ENCODE results near the gene ACAA1. TPM values are rescaled to one million over a fixed set of nuclear protein-coding genes. Genes with fewer than 3 reads are reported as not detected.

Gene ACAA1
- total RNA-seq, 2 donors from 2014 or later: 29.8 to 41.9 TPM

DNA sequence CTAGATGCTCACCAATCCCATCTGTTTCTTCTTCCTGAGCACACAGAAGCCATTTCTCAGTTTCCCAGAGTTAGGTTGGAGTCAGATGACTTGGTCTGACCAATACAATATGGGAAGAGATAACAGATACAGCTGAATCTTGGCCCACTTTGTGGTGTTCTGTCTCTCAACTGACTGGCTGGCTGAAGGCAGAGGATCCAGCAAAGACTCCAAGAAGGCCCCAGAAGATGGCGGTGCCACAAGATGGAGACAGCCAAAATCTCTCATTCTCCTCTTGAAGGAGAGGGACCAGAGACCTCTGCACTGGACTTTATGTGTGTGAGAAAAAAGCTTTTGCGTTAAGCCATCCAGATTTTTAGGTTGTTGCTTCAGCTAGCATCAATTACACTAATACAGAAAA, 20.2 kb upstream of the ACAA1 start:
- intact Hi-C loops (cut with DNase I): no loop called here
- DNase-seq (ENCODE audit: low spot score): no peak

DNA sequence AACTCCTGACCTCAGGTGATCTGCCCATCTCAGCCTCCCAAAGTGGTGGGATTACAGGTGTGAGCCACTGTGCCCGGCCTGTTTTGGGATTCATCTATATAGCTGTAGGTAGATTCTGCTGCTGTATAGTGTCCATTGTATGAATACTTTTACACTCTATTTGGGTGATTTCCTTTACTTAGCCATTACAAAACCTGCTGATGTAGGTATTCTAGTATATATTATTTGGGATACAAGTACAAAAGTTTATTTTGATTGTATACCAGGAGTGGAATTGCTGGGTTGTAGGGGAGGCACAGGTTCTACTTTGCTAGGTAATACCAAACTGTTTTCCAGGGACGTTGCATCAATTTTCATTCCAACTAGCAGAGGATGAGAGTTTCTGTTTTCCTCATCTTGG, 18.9 kb upstream of the ACAA1 start:
- intact Hi-C loops (cut with DNase I): no loop called here
- DNase-seq (ENCODE audit: low spot score): no peak

DNA sequence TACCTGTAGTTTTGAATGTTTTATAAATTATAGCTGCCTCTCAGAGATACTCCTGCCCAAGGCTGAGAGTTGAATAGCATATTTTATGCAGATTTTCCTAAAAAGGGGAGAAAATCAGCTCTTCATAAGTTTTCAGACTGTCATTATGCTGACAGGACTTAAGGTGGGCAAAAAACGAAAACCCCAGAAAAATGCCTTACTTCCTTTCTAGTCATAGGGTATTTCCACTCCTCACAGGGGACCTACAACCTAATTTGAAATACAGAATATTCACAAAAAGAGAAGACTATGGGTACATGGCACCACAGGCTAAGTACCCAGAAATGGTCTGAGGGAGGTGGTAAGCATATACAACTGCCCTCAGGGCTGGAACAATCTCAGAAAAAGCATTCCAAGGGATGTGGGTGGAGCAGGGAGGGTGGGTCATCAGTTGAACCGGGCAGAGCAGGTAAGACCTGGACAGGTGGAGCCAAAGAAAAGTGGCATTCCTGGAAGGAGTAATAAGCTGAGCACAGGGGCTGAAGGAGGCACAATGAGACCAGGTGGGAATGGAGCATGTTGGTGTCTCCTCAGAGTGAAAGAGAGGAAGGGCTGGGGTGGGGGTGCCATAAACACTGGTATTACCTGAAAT, 17.8 kb upstream of the ACAA1 start:
- intact Hi-C loops (cut with DNase I): no loop called here
- no peak for DNase-seq (ENCODE audit: low spot score)

DNA sequence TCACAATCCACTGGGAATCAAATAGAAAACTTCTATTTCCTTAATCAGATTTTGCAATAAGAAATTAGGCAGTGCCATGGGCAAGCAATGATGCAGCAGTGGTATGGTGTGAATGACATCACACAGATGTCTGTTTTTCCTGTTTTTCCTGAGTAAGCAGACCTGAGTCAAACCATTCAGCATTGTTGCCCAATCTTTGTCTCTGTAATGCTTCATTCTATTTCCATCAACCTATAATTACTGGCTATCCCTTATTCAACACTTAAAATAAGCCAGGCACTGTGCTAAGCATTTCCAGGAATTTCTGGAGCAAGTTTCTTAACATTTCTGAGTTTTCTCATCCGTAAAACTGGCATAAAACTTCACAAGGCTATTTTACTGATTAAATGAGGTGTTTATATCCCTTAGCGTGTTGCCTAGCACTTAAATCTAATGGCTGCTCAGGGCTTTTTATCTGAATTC, 17.1 kb upstream of the ACAA1 start:
- no peak for DNase-seq (ENCODE audit: low spot score)
- intact Hi-C loops (cut with DNase I): no loop called here

DNA sequence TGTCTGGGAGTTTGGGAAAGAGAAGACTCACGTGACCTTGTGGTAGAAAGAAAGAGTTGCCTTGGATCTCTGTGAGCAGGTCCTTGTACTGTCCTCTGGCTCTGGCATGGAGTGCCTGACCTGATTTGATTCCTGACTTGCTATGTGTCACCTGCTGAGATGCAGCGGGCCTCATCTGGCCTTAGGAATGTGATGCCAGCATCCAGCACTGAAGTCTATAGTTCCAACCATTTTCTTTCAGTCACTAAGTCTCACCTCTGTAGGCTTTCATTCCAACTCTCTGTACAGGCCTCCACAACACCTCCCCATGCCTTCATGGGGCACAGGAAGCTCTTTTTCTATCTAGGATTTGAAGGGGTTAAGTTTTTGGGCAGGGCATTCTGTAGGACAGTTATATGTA, 16.3 kb upstream of the ACAA1 start:
- intact Hi-C loops (cut with DNase I): no loop called here
- DNase-seq (ENCODE audit: low spot score): no peak

DNA sequence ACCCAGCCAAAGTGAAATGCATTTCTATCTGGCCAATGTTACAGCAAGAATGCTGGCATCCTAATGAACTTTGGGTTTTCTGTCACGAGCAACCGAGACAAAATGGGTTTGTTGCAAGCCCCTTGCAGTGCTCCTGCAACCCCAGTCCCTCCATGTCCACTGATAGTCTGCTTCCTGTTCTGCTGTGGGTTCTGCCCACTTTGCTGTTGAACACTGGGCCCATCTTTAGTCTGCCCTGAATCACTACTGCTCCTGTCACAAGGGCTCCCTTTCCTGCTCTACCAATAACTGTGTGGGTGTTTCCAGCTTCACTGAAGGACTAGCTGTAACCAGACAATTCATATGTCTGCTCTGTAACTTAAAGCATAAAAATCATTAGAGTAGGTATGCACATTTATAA, 15.7 kb upstream of the ACAA1 start:
- DNase-seq (ENCODE audit: low spot score): no peak
- intact Hi-C loops (cut with DNase I): no loop called here

DNA sequence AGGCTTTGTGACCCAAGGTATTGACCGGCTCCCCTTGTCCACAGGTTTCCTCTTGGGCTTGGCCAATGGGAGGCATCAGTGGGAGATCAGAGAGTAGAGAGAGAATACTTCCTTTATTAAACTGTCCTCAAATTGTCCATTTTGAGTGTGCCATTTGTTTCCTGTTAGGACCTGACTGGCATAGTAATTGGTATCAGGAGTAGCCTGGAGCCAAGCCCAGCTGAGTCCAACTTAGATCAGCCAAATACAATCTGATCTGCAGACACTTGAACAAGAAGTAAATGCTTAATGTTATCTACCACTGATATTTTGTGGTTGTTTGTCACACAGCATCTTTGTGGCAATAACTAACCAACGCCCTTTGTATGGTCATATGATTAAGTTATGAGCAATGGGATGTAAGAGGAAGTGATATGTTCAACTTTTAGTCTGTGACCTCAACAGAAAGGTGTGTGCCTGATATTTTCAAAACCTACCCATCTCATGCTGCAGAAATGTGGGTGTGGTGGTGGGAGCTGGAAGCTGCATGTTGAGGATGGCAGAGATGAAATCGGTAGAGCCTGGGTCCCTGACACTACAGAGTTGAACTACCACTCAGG, 14.8 kb upstream of the ACAA1 start:
- intact Hi-C loops (cut with DNase I): loop anchor here in 1 of 2 donors (1.0 kb wide), 1 partner anchor 13 kb away; the partner anchor contains the start of gene MYD88
- DNase-seq (ENCODE audit: low spot score): no peak

DNA sequence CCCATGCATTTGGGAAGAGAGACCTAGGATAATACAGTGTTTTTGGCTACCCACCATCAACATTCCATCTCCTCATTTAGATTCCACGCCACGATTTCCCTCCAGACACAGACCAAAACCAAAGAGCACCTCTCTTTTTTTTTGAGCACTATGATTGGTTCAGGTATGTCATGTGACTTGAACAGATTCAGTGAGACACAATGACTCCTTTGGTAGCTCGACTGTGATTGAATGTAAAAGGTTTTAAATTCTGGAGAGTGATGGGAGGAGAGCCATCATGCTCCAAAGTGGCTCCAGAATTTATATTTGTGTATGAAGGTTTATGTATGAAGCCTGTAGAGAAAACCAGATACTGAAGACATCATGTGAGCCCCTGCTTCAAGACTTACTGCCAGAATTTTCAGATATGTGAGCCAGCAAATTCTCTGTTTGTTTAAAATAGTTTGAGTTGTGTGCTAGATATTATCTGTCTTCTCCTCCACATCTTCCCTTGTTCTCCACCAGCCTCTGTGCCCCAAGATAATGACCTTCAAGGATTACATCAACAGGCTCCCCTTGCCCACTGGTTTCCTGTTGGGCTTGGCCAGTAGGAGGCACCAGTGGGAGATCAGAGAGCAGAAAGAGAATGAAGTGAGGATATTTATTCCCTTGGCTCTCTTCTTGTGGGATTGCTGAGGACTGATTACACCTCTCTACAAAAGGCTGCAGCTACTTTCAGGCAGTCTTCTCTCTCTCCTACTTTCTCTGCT, 14.0 kb upstream of the ACAA1 start:
- intact Hi-C loops (cut with DNase I): loop anchor here in 1 of 2 donors (1.0 kb wide), 1 partner anchor 13 kb away; the partner anchor contains the start of gene MYD88
- DNase-seq (ENCODE audit: low spot score): no peak

DNA sequence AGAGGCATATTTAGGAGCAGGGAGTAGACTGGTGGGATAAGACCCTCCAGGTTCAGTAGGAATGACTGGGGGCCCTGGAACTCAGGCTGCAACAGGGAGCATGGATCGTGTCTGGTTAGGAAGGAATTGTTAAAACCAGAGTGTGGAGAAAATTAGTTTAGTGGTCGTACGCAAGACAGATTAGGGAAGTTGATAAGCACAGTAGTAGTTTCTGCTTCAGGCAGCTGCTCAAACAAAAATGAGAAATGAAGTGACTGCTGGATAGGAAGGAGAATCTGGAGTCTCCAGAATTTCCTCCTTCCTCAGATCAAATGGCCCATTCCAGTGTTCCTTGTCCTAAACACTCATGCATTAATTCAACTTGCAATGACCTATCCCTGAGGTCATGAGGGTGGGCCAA, 12.8 kb upstream of the ACAA1 start:
- DNase-seq (ENCODE audit: low spot score): no peak
- intact Hi-C loops (cut with DNase I): no loop called here

DNA sequence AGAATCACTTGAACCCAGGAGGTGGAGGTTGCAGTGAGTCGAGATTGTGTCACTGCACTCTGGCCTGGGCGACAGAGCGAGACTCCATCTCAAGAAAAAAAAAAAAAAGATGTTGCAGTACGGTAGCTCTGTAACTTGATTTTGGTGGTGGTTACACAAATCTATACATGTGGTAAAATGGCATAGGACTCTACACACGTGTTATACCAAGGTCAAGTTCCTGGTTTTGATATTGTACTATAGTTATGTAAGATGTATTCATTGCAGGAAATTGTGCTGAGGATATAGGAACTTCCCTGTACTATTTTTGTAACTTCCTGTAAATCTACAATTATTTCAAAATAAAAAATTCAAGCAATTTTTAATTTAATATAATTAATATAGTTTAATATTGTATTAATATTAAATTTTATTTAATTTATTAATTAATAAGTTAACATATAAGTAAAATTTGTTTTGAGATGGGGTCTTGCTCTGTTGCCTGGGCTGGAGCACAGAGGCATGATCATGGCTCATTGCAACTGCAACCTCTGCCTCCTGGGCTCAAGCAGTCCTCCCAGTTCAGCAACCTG, 11.5 kb upstream of the ACAA1 start:
- intact Hi-C loops (cut with DNase I): no loop called here
- no peak for DNase-seq (ENCODE audit: low spot score)

DNA sequence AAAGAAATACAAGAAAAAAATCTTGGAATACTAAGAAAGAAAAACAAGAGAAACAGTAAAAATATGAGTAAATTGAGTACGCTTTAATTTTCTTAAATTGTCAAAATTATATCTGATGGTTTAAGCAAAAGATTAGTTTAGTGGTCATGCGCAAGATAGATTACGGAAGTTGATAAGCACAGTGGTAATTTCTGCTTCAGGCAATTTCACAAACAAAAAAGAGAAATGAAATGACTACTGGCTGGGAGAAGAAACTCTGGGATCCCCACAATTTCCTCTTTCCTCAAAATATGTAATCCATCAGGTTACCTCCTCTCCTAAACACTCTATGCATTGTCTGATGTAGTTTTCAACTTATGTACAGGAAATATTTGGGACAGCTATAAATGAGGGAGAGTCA, 10.5 kb upstream of the ACAA1 start:
- no peak for DNase-seq (ENCODE audit: low spot score)
- intact Hi-C loops (cut with DNase I): no loop called here

DNA sequence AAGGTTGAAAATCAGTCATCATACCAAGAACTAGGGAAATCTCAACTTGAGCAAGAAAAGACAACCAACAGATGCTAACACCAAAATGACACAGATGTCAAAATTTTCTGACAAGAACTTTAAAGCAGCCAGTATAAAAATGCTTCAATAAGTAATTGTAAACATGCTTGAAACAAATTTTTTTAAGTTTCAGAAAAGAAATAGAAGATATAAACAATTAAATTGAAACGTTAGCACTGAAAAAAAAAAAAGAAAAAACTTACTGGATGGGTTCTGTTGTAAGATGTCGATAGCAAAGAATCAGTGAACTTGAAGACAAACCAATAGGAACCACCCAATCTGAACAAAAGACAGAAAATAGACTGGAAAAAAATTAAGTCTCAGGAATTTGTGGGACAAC, 9.6 kb upstream of the ACAA1 start:
- DNase-seq (ENCODE audit: low spot score): no peak
- intact Hi-C loops (cut with DNase I): no loop called here

DNA sequence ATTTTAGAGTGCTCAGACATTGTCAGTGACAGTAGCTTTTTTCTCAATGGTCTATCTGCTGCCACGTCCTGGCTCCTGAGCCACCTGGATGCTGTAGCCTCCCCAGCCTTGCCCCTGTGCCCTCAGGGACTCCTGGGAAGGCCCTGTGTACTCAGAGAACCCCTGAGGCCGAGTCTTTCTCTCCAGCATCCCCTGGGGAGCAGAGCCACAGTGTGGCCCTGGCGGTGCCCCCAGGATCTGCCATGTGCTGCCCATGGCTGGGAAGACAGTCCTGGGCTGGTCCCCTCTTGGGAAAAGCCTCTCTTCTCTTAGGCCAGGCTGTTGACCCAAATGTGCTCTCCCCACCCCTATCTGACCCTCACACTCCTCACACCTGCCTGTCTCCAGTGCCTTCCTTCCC, 6.6 kb upstream of the ACAA1 start:
- intact Hi-C loops (cut with DNase I): no loop called here
- peak; percentile 32 for DNase-seq (ENCODE audit: low spot score)

DNA sequence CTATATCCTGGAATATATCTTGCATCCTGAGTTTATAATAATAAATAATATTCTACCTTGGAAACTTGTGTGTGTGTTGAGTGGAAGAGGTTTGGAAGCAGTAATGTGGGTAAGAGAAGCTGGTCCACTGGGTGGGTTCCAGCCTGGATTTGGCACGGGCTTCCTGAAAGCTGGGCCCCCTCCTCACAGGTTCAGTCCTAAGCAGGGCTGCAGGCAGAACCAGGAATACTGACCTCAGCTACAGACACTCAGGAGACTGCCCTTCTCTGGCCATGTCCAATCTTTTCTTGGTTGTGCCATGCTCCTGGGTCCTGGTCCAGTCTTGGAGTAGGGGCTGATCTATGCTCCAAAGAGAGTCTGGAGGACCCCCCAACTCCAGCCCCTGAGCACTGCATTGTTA, 6.0 kb upstream of the ACAA1 start:
- peak; percentile 30 for DNase-seq (ENCODE audit: low spot score)
- intact Hi-C loops (cut with DNase I): no loop called here

DNA sequence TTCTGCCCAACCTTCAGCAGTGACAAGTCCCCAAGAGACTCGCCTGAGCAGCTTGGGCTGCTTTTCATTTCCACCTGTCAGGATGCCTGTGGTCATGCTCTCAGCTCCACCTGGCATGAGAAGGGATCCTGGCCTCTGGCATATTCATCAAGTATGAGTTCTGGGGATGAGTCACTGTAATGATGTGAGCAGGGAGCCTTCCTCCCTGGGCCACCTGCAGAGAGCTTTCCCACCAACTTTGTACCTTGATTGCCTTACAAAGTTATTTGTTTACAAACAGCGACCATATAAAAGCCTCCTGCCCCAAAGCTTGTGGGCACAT, 5.0 kb upstream of the ACAA1 start:
- intact Hi-C loops (cut with DNase I): no loop called here
- DNase-seq (ENCODE audit: low spot score): no peak

DNA sequence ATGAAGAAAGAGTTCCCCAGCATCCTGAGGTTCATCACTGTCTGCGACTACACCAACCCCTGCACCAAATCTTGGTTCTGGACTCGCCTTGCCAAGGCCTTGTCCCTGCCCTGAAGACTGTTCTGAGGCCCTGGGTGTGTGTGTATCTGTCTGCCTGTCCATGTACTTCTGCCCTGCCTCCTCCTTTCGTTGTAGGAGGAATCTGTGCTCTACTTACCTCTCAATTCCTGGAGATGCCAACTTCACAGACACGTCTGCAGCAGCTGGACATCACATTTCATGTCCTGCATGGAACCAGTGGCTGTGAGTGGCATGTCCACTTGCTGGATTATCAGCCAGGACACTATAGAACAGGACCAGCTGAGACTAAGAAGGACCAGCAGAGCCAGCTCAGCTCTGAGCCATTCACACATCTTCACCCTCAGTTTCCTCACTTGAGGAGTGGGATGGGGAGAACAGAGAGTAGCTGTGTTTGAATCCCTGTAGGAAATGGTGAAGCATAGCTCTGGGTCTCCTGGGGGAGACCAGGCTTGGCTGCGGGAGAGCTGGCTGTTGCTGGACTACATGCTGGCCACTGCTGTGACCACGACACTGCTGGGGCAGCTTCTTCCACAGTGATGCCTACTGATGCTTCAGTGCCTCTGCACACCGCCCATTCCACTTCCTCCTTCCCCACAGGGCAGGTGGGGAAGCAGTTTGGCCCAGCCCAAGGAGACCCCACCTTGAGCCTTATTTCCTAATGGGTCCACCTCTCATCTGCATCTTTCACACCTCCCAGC, 4.4 kb upstream of the ACAA1 start:
- intact Hi-C loops (cut with DNase I): no loop called here
- DNase-seq (ENCODE audit: low spot score): peak; percentile 53

DNA sequence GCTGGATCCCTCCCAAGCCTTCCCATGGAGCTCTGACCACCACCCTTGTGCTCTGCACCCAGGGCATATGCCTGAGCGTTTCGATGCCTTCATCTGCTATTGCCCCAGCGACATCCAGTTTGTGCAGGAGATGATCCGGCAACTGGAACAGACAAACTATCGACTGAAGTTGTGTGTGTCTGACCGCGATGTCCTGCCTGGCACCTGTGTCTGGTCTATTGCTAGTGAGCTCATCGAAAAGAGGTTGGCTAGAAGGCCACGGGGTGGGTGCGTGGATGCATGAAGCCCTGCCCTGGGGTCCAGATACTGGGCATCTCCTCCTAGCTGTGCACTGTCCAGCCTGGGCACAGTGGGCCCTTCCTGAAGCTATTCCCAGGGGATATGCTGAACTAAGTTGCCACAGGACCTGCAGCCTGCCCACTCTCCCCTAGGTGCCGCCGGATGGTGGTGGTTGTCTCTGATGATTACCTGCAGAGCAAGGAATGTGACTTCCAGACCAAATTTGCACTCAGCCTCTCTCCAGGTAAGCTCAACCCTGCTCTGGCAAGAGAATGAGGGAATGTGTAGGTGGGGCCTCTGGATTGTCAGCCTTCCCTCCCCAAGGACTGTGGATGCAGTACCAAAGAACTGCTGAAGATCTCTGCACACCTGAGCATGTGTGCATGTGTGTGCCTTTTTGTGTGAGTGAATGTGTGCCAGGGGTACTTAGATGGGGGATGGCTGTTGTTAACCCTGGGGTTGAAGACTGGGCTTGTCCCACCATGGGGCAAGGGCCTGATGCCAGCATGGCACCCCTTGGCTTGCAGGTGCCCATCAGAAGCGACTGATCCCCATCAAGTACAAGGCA, 3.6 kb upstream of the ACAA1 start:
- peak; percentile 68 for DNase-seq (ENCODE audit: low spot score)
- intact Hi-C loops (cut with DNase I): no loop called here

DNA sequence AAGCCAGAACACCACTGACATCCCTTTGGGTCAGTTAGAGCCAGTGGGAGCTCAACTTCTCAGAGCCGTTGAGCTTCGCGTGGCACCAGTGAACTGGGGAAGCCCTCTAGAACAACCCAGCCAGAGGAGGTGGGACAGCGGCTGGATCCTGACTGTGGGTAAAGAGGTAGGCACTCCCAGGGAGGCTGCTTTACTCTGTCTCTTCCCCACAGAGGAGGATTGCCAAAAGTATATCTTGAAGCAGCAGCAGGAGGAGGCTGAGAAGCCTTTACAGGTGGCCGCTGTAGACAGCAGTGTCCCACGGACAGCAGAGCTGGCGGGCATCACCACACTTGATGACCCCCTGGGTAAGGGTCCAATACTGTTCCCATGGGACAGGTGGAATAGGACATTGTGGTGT, 2.7 kb upstream of the ACAA1 start:
- no peak for DNase-seq (ENCODE audit: low spot score)
- intact Hi-C loops (cut with DNase I): loop anchor here in 1 of 2 donors (10.0 kb wide), 1 partner anchor 105 kb away; no protein-coding TSS in a partner anchor

DNA sequence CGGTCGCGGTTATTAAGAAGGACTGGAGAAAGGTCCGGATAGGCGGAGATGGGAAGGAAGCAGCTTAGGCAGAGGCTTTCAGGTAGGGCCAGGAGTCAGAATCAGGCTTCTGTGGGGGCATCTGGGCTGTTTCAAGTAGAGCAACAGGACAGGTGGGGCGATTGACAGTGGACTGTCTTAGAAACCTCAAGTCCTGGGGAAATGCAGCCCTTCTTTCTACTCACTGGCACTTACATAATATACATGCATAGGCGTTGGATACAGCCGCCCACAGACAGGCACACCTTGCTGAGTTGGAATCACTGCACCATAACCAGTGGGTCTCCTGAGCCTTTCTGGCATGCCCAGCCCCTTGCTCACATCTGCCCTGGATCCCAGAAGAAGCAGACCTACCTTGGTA, 2.3 kb upstream of the ACAA1 start:
- DNase-seq (ENCODE audit: low spot score): no peak
- intact Hi-C loops (cut with DNase I): loop anchor here in 1 of 2 donors (10.0 kb wide), 1 partner anchor 106 kb away; no protein-coding TSS in a partner anchor

All from posterior vena cava (tissue), 2 donors.